GM12878 (cell line): ENCODE data around the gene POLR1A. TPM values are rescaled to one million over a fixed set of nuclear protein-coding genes. Genes with fewer than 3 reads are reported as not detected.

ENCODE experiments used
- ATAC-seq: fragments of 200-7000 bp; cut with Tn5 transposase; 3 replicates; pipeline ENCODE4 v1.9.1; 2020; ENCODE audit warnings: mild to moderate bottlenecking, moderate library complexity
- BruUV-seq: library from RNA; stranded (reverse); fragments of 400-500 nt; replicated peaks from 2 replicates; lab custom pipeline; 2021; lab: Mats Ljungman, UMichigan
- CTCF ChIA-PET: fragments of 300-600 bp; sonication (Branson Sonifier 250); formaldehyde crosslinking; extraction: SDS; loops from one replicate; lab custom pipeline; 2021; ENCODE audit warnings: inconsistent platforms; lab: Yijun Ruan, JAX
- POLR2A ChIA-PET: fragments of 350-600 bp; formaldehyde crosslinking; extraction: SDS; loops from one replicate; lab custom pipeline; 2021; ENCODE audit warnings: inconsistent platforms; lab: Charles Lee
- RAD21 ChIA-PET: fragments of 300-600 bp; sonication (Branson Sonifier 250); formaldehyde crosslinking; loops from one replicate; lab custom pipeline; 2023; ENCODE audit warnings: antibody characterized with exemption; ENCODE audit not compliant: unreplicated experiment; lab: Charles Lee
- SMC1A ChIA-PET: fragments of 300-600 bp; sonication (Branson Sonifier 250); formaldehyde crosslinking; loops from one replicate; lab custom pipeline; 2023; ENCODE audit not compliant: unreplicated experiment, uncharacterized antibody; lab: Charles Lee
- DNase-seq: peaks from one replicate; pipeline ENCODE4 v3.0.0-alpha.2; 2011; ENCODE audit warnings: low read depth, low spot score
- FAIRE-seq: peaks from 3 replicates; lab custom pipeline; 2011; peaks lifted over from hg19 to GRCh38; lab: Jason Lieb, UNC
- H2AFZ ChIP-seq: 2 replicates; pipeline ENCODE4 v1.6.0; 2011; ENCODE audit warnings: low read depth, low read length, control low read depth; ENCODE audit not compliant: control insufficient read depth
- H3K27ac ChIP-seq: 2 replicates; pipeline ENCODE4 v1.5.1; 2011; ENCODE audit warnings: control low read depth; ENCODE audit not compliant: control insufficient read depth, insufficient read depth
- H3K27me3 ChIP-seq, 2 experiments: replicated peaks in 1 of 2; 2 replicates each; pipeline versions ENCODE4 v1.6.0 to v1.6.1; 2011; ENCODE audit warnings: low read length in 1 of 2; ENCODE audit not compliant: control insufficient read depth in 2 of 2, insufficient read depth in 2 of 2
- H3K36me3 ChIP-seq, 2 experiments: 2 replicates each; pipeline ENCODE4 v1.5.1; 2011; ENCODE audit warnings: low read length in 1 of 2; ENCODE audit not compliant: control insufficient read depth in 2 of 2, insufficient read depth in 2 of 2
- H3K4me1 ChIP-seq: 2 replicates; pipeline ENCODE4 v1.6.1; 2011; ENCODE audit warnings: mild to moderate bottlenecking, low read length, moderate library complexity, mixed read lengths; ENCODE audit not compliant: control insufficient read depth, insufficient read depth
- H3K4me2 ChIP-seq: 2 replicates; pipeline ENCODE4 v1.6.0; 2011; ENCODE audit warnings: control low read depth; ENCODE audit not compliant: control insufficient read depth, insufficient read depth
- H3K4me3 ChIP-seq: fragments of 200-600 bp; sonication (generic); 2 replicates; pipeline ENCODE4 v1.5.1; 2016
- H3K79me2 ChIP-seq: 2 replicates; pipeline ENCODE4 v1.6.0; 2011; ENCODE audit warnings: low read length; ENCODE audit not compliant: control insufficient read depth, insufficient read depth
- H3K9ac ChIP-seq: 2 replicates; pipeline ENCODE4 v1.8.0; 2011; ENCODE audit warnings: low read length, control low read depth, mixed read lengths; ENCODE audit not compliant: control insufficient read depth, insufficient read depth
- H3K9me3 ChIP-seq: replicated peaks from 3 replicates; pipeline ENCODE4 v1.5.1; 2011; ENCODE audit warnings: mild to moderate bottlenecking, low read length; ENCODE audit not compliant: control insufficient read depth, insufficient read depth
- H4K20me1 ChIP-seq: 2 replicates; pipeline ENCODE4 v1.6.0; 2011; ENCODE audit not compliant: control insufficient read depth, insufficient read depth
- CTCF ChIP-seq, 3 experiments: IDR thresholded peaks in 2 of 3; conservative IDR thresholded peaks in 1 of 3; 2 replicates each; pipeline ENCODE4 v1.5.1; 2011; ENCODE audit warnings: low read depth in 3 of 3, low read length in 3 of 3, mild to moderate bottlenecking in 3 of 3, control low read depth in 2 of 3, moderate library complexity in 2 of 3, inconsistent platforms in 1 of 3, mixed read lengths in 1 of 3; ENCODE audit not compliant: control insufficient read depth in 2 of 3, insufficient read depth in 1 of 3; ENCODE audit errors: extremely low read depth in 1 of 3
- MTA2 ChIP-seq: fragments of 450-650 bp; IDR thresholded peaks from 2 replicates; pipeline ENCODE4 v1.6.1; 2016; ENCODE audit warnings: low read depth, mild to moderate bottlenecking, moderate library complexity
- NFXL1 ChIP-seq: fragments of 450-650 bp; IDR thresholded peaks from 2 replicates; pipeline ENCODE4 v1.6.1; 2017; ENCODE audit warnings: antibody characterized with exemption, mild to moderate bottlenecking, borderline replicate concordance
- NR2C1 ChIP-seq: fragments of 450-650 bp; IDR thresholded peaks from 2 replicates; pipeline ENCODE4 v1.6.1; 2017; ENCODE audit warnings: antibody characterized with exemption, mild to moderate bottlenecking, moderate library complexity
- RB1 ChIP-seq: fragments of 450-650 bp; formaldehyde crosslinking; IDR thresholded peaks from 2 replicates; pipeline ENCODE4 v1.6.1; 2017; ENCODE audit warnings: mild to moderate bottlenecking, borderline replicate concordance
- SKIL ChIP-seq: fragments of 450-650 bp; IDR thresholded peaks from 2 replicates; pipeline ENCODE4 v1.6.1; 2017; ENCODE audit warnings: mild to moderate bottlenecking, low read depth, inconsistent platforms; ENCODE audit not compliant: poor library complexity, severe bottlenecking
- SMAD5 ChIP-seq: IDR thresholded peaks from 2 replicates; pipeline ENCODE4 v1.6.1; 2016; ENCODE audit warnings: antibody characterized with exemption, low read depth
- SPI1 ChIP-seq: IDR thresholded peaks from 2 replicates; pipeline ENCODE4 v1.6.1; 2011; ENCODE audit warnings: low read depth, mild to moderate bottlenecking, low read length, moderate library complexity, borderline replicate concordance; ENCODE audit not compliant: insufficient read depth
- ZBTB33 ChIP-seq: fragments of 450-650 bp; IDR thresholded peaks from 2 replicates; pipeline ENCODE4 v1.6.1; 2017; ENCODE audit warnings: mild to moderate bottlenecking
- ZNF592 ChIP-seq: fragments of 450-650 bp; IDR thresholded peaks from 2 replicates; pipeline ENCODE4 v1.6.1; 2017; ENCODE audit warnings: mild to moderate bottlenecking, moderate library complexity
- WGBS: methylation state at CpG from one replicate; pipeline ENCODE4 v1.1.6; 2016; ENCODE audit warnings: low lambda C conversion rate; ENCODE audit not compliant: insufficient replicate concordance, insufficient coverage; ENCODE audit errors: missing lambda C conversion rate; 5-methylcytosine and 5-hydroxymethylcytosine counted together
- in situ Hi-C: fragments of 300-500 bp; cut with MboI; formaldehyde crosslinking; loops from 9 replicates; pipeline ENCODE4 v1.14.3; 2018; ENCODE audit warnings: mixed read lengths
- intact Hi-C: fragments of 100-400 bp; cut with micrococcal nuclease; formaldehyde crosslinking; loops from one replicate; pipeline ENCODE4 v1.14.2; 2022; ENCODE audit not compliant: unreplicated experiment
- polyA plus RNA-seq, 11 experiments: library from polyadenylated mRNA; depleted of rRNA in 4 of 11; unstranded in 6 of 11; stranded (reverse) in 5 of 11; fragments of >200 nt; fragmentation: Nextera tagmentation in 4 of 11; fragmentation: Illumina TruSeq in 1 of 11; extraction: Ambion mirVana in 4 of 11; extraction: Trizol in 1 of 11; gene quantifications; 1 replicate in 1 of 11; 2 replicates in 10 of 11; pipeline versions ENCODE4 v1.2.1 to v1.2.3, GENCODE V29; 2011 to 2016; ENCODE audit warnings: inconsistent platforms in 2 of 11, missing spikeins in 2 of 11, low read depth in 1 of 11
- total RNA-seq, 4 experiments: library from RNA; depleted of rRNA in 3 of 4; stranded (reverse); fragments of >200 nt in 3 of 4; fragmentation: Illumina TruSeq in 1 of 4; extraction: Trizol in 1 of 4; gene quantifications; 2 replicates each; pipeline versions ENCODE4 v1.2.1 to v1.2.3, GENCODE V29; 2013 to 2021

The POLR1A gene
- total and polyA plus RNA-seq, 10 of the 15 experiments (the other 5 are each of a cell fraction or from before 2014, with no cell fraction given): 2.1 to 53.9 (median 17.8) TPM

- intact Hi-C loops (no loop called here), in situ Hi-C loops (no loop called here)
- no peak overlapping the region for H2AFZ ChIP-seq
- ATAC-seq: no peak
- no peaks in the 10 kb centered on the region for H3K36me3 ChIP-seq
- SMC1A ChIA-PET: interaction anchor here (1.1 to 3.3 kb wide), 11 partner anchors 10 to 149 kb away, joined by 3 to 20 read pairs (median 5); no protein-coding TSS in a partner anchor
- no peak for DNase-seq
- no peaks in the 10 kb centered on the region for H3K27me3 ChIP-seq
- no peak for FAIRE-seq
- TF ChIP-seq NR2C1: no peak
- no peak for TF ChIP-seq SMAD5
- no peak for TF ChIP-seq SPI1
- no peak for TF ChIP-seq ZNF592
- TF ChIP-seq NFXL1: no peak
- TF ChIP-seq RB1: no peak
- no peak for TF ChIP-seq CTCF (IDR thresholded peaks at IDR 0.05 in 2 of 3, conservative IDR thresholded peaks at IDR 0.05 in 1 of 3; ENCODE audit: control insufficient read depth in 2 of 3, extremely low read depth in 1 of 3, insufficient read depth in 1 of 3, low read depth in 3 of 3, low read length in 3 of 3)
- TF ChIP-seq MTA2: no peak
- no peak for TF ChIP-seq ZBTB33
- no peak for TF ChIP-seq SKIL
- H3K4me1 ChIP-seq: peaks cover 52% of the 10 kb centered on the region
- POLR2A ChIA-PET: interaction anchor here (0.5 to 9.4 kb wide), 7 partner anchors 10 to 269 kb away, joined by 3 to 97 read pairs (median 3); no protein-coding TSS in a partner anchor
- RAD21 ChIA-PET: interaction anchor here (1.0 to 9.0 kb wide), 7 partner anchors 10 to 149 kb away, joined by 3 to 150 read pairs (median 4); partner anchors contain the start of gene ST3GAL5
- no peak overlapping the region for H3K4me3 ChIP-seq
- BruUV-seq: no TSS peak
- H3K27ac ChIP-seq: no peak overlapping the region
- CTCF ChIA-PET: interaction anchor here (1.4 to 2.2 kb wide), 6 partner anchors 10 to 113 kb away, joined by 3 to 8 read pairs (median 5); no protein-coding TSS in a partner anchor
- 87% methylated on average over 10 of the region's 10 CpGs for WGBS
- H4K20me1 ChIP-seq: no peaks in the 10 kb centered on the region
- peaks cover 2% of the 10 kb centered on the region; the same call in 2 of the 3 replicates for H3K9me3 ChIP-seq
- H3K79me2 ChIP-seq: no peaks in the 10 kb centered on the region
- no peak overlapping the region; the same call in 1 of the 2 replicates for H3K4me2 ChIP-seq
- no peak overlapping the region; the same call in 1 of the 2 replicates for H3K9ac ChIP-seq
Measured at GRCh38 chr2:86000131-86000937, 105.4 kb downstream of the POLR1A start.
